ENCODE results near the gene KCNMB3.

Gene KCNMB3

DNA sequence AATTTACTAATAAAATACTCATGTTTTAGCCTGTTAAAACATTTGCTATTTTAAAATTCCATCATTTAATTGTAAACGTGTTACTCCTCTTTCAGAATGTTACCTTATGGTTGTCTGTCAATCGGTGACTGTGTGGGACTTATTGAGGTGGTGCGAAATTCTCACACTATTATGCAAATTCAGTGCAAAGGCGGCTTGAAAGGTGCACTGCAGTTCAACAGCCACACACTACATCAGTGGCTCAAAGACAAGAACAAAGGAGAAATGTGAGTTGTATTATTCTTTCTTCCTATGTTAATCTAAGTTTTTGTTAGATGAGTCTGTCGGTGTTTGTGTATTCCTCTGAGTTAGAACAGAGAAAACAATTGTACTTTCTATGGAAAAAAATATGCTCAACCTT lies 21.7 kb downstream of the KCNMB3 start:
- no peaks in the 10 kb centered on the region for H3K79me2 ChIP-seq (ENCODE audit: insufficient read depth, low read length)
- no peak overlapping the region for H3K4me2 ChIP-seq (ENCODE audit: low read depth, low read length, poor library complexity, severe bottlenecking)
- H3F3A ChIP-seq (ENCODE audit: insufficient read depth), result no peaks in the 10 kb centered on the region
- TF ChIP-seq EZH2phosphoT487 (conservative IDR thresholded peaks at IDR 0.05; ENCODE audit: low read length), result no peak
- TF ChIP-seq, protein P1, sequence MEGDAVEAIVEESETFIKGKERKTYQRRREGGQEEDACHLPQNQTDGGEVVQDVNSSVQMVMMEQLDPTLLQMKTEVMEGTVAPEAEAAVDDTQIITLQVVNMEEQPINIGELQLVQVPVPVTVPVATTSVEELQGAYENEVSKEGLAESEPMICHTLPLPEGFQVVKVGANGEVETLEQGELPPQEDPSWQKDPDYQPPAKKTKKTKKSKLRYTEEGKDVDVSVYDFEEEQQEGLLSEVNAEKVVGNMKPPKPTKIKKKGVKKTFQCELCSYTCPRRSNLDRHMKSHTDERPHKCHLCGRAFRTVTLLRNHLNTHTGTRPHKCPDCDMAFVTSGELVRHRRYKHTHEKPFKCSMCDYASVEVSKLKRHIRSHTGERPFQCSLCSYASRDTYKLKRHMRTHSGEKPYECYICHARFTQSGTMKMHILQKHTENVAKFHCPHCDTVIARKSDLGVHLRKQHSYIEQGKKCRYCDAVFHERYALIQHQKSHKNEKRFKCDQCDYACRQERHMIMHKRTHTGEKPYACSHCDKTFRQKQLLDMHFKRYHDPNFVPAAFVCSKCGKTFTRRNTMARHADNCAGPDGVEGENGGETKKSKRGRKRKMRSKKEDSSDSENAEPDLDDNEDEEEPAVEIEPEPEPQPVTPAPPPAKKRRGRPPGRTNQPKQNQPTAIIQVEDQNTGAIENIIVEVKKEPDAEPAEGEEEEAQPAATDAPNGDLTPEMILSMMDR (IDR thresholded peaks at IDR 0.05; ENCODE audit: insufficient read depth, low read length, poor library complexity, severe bottlenecking), result no peak
- no peaks in the 10 kb centered on the region for H3K9me3 ChIP-seq (ENCODE audit: insufficient read depth, low read length)
- no peak overlapping the region for H2AFZ ChIP-seq (ENCODE audit: low read depth, low read length, severe bottlenecking)
- H3K27ac ChIP-seq (ENCODE audit: low read depth, low read length), result no peak overlapping the region
- no peak overlapping the region for H3K9ac ChIP-seq (ENCODE audit: low read length)
- no peaks in the 10 kb centered on the region for H4K20me1 ChIP-seq (ENCODE audit: low read depth, low read length)
- H3K9me2 ChIP-seq (replicated peaks; ENCODE audit: insufficient read depth, low read length), result no peaks in the 10 kb centered on the region
- no peak overlapping the region for H3K4me3 ChIP-seq (ENCODE audit: insufficient read depth, low read length, poor library complexity, severe bottlenecking)
- H3K36me3 ChIP-seq (ENCODE audit: low read length), result no peaks in the 10 kb centered on the region
- no peaks in the 10 kb centered on the region for H3K27me3 ChIP-seq (ENCODE audit: low read length)

- no peak overlapping the region for H3K27ac ChIP-seq (ENCODE audit: low read depth, low read length)
- no peak overlapping the region for H3K9ac ChIP-seq (ENCODE audit: low read length)
- H2AFZ ChIP-seq (ENCODE audit: low read depth, low read length, severe bottlenecking), result no peak overlapping the region
- H3K9me3 ChIP-seq (ENCODE audit: insufficient read depth, low read length), result no peaks in the 10 kb centered on the region
- H3K79me2 ChIP-seq (ENCODE audit: insufficient read depth, low read length), result no peaks in the 10 kb centered on the region
- H3K27me3 ChIP-seq (ENCODE audit: low read length), result no peaks in the 10 kb centered on the region
- H3K4me2 ChIP-seq (ENCODE audit: low read depth, low read length, poor library complexity, severe bottlenecking), result no peak overlapping the region
- no peaks in the 10 kb centered on the region for H4K20me1 ChIP-seq (ENCODE audit: low read depth, low read length)
- TF ChIP-seq, protein P1 (IDR thresholded peaks at IDR 0.05; ENCODE audit: insufficient read depth, low read length, poor library complexity, severe bottlenecking), result no peak
- no peak for TF ChIP-seq EZH2phosphoT487 (conservative IDR thresholded peaks at IDR 0.05; ENCODE audit: low read length)
- no peaks in the 10 kb centered on the region; the same call in 1 of the 2 replicates for H3K36me3 ChIP-seq (ENCODE audit: low read length)
- H3K4me3 ChIP-seq (ENCODE audit: insufficient read depth, low read length, poor library complexity, severe bottlenecking), result no peak overlapping the region
- no peaks in the 10 kb centered on the region for H3K9me2 ChIP-seq (replicated peaks; ENCODE audit: insufficient read depth, low read length)
- H3F3A ChIP-seq (ENCODE audit: insufficient read depth), result no peaks in the 10 kb centered on the region
Observed at GRCh38 chr3:179227349-179227748, 23.6 kb downstream of the KCNMB3 start.

DNA sequence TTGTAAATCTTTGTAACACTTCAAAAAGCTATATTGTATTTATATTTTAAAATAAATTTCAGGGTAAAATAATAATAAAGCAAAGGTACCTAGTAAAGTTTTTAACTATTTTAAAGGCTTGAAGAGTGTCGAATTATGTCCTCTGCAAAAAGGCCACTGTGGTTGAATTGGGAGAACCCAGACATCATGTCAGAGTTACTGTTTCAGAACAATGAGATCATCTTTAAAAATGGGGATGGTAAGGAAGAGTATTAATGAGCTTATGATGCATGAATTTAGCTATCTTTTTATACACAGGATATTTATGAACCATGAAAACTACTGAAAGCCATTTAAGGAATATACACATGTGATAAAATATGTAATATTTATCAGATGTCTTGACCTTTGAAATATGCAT lies 26.3 kb downstream of the KCNMB3 start:
- Histone ChIP-seq H3K9ac (ENCODE audit: low read length) (no peak overlapping the region), H4K20me1 (ENCODE audit: low read depth, low read length) (no peaks in the 10 kb centered on the region), H3K27ac (ENCODE audit: low read depth, low read length) (no peak overlapping the region), H3K9me2 (replicated peaks; ENCODE audit: insufficient read depth, low read length) (no peaks in the 10 kb centered on the region), H3K9me3 (ENCODE audit: insufficient read depth, low read length) (no peaks in the 10 kb centered on the region), H3K4me2 (ENCODE audit: low read depth, low read length, poor library complexity, severe bottlenecking) (no peak overlapping the region), H2AFZ (ENCODE audit: low read depth, low read length, severe bottlenecking) (no peak overlapping the region), H3K27me3 (ENCODE audit: low read length) (no peaks in the 10 kb centered on the region), H3K4me3 (ENCODE audit: insufficient read depth, low read length, poor library complexity, severe bottlenecking) (no peak overlapping the region), H3K36me3 (ENCODE audit: low read length) (no peaks in the 10 kb centered on the region; the same call in 1 of the 2 replicates), H3K79me2 (ENCODE audit: insufficient read depth, low read length) (no peaks in the 10 kb centered on the region), H3F3A (ENCODE audit: insufficient read depth) (no peaks in the 10 kb centered on the region)
- TF ChIP-seq, protein P1 (IDR thresholded peaks at IDR 0.05; ENCODE audit: insufficient read depth, low read length, poor library complexity, severe bottlenecking), result no peak
- TF ChIP-seq EZH2phosphoT487 (conservative IDR thresholded peaks at IDR 0.05; ENCODE audit: low read length), result no peak
